ENCODE results near the gene EVPLL. TPM values are rescaled to one million over a fixed set of nuclear protein-coding genes. Genes with fewer than 3 reads are reported as not detected.
"Not testable (repeated sequence)": the region's sequence is repeated elsewhere in the genome, so short reads cannot be mapped to it uniquely, and the experiment has no call there.

Gene EVPLL
- total RNA-seq, 1 experiment from 2014 or later: 0.61 TPM

- DNase-seq; H2AFZ ChIP-seq (ENCODE audit: low read length); H3K27me3 ChIP-seq (ENCODE audit: insufficient read depth, low read length); H2BK5ac ChIP-seq (ENCODE audit: insufficient read length, low read length); H3K4me3 Mint-ChIP-seq; H2BK12ac ChIP-seq (ENCODE audit: insufficient read length, low read depth, low read length); H3K14ac ChIP-seq (ENCODE audit: insufficient read depth, low read length); H3K23ac ChIP-seq (ENCODE audit: insufficient read length, low read depth, low read length); H3K4me2 ChIP-seq (ENCODE audit: insufficient read depth, insufficient read length, low read length); H2BK15ac ChIP-seq (ENCODE audit: low read depth, low read length); H3K23me2 ChIP-seq (ENCODE audit: insufficient read length, low read depth, low read length, poor library complexity, severe bottlenecking); H4K91ac ChIP-seq (ENCODE audit: insufficient read length, low read depth, low read length); H3K9me3 Mint-ChIP-seq; H4K5ac ChIP-seq (ENCODE audit: insufficient read length, low read depth, low read length); H3K56ac ChIP-seq (ENCODE audit: insufficient read length, low read depth, low read length); H3K18ac ChIP-seq (ENCODE audit: insufficient read length, low read depth, low read length); H3K36me3 Mint-ChIP-seq (ENCODE audit: insufficient read depth in 1 of 3, low read depth in 3 of 3); H3K4ac ChIP-seq (ENCODE audit: low read depth, low read length); H4K20me1 ChIP-seq (ENCODE audit: control insufficient read depth, insufficient read depth, insufficient read length); H3K27ac ChIP-seq (ENCODE audit: insufficient read length, low read depth, low read length); H3K9me3 ChIP-seq (ENCODE audit: control insufficient read depth, low read depth, low read length); H2BK120ac ChIP-seq (ENCODE audit: low read depth, low read length, poor library complexity, severe bottlenecking); H4K8ac ChIP-seq (replicated peaks; ENCODE audit: insufficient read length, low read depth, low read length); H2BK20ac ChIP-seq (ENCODE audit: low read depth, low read length, poor library complexity, severe bottlenecking); H3K79me2 ChIP-seq (ENCODE audit: insufficient read depth, low read length); H3K9ac ChIP-seq (ENCODE audit: extremely low read depth, insufficient read length, low read length); H2AK5ac ChIP-seq (ENCODE audit: insufficient read length, low read length); H3T11ph ChIP-seq (ENCODE audit: low read length); H3K4me1 ChIP-seq (ENCODE audit: insufficient read depth, low read length); H3K79me1 ChIP-seq (ENCODE audit: insufficient read depth, low read depth, low read length, poor library complexity, severe bottlenecking): not testable (repeated sequence)
- Mint-ChIP-seq H3K4me1 (peaks cover 4 to 11% of the 10 kb centered on the region in 2 experiments; a peak in 3 of 4 replicates), H3K27me3 (ENCODE audit: low read depth) (peaks cover 13% of the 10 kb centered on the region), H3K27ac (peak overlapping the region in 1 of 3 experiments; percentile 18; a peak in 1 of 7 replicates)
- WGBS (ENCODE audit: extremely low coverage, insufficient read length, low lambda C conversion rate): no CpG with 5 or more reads among the region's 7 CpGs
Measured at GRCh38 chr17:18384271-18384670, 6.7 kb downstream of the EVPLL start.

- H3K27me3 ChIP-seq (ENCODE audit: insufficient read depth, low read length); H3K4me1 ChIP-seq (ENCODE audit: insufficient read depth, low read length); H3K79me2 ChIP-seq (ENCODE audit: insufficient read depth, low read length); H3K4me1 Mint-ChIP-seq; H2BK15ac ChIP-seq (ENCODE audit: low read depth, low read length); H3T11ph ChIP-seq (ENCODE audit: low read length); H2BK20ac ChIP-seq (ENCODE audit: low read depth, low read length, poor library complexity, severe bottlenecking); H3K9ac ChIP-seq (ENCODE audit: extremely low read depth, insufficient read length, low read length); H3K56ac ChIP-seq (ENCODE audit: insufficient read length, low read depth, low read length); H3K18ac ChIP-seq (ENCODE audit: insufficient read length, low read depth, low read length); H3K23me2 ChIP-seq (ENCODE audit: insufficient read length, low read depth, low read length, poor library complexity, severe bottlenecking); H4K8ac ChIP-seq (replicated peaks; ENCODE audit: insufficient read length, low read depth, low read length); H3K27ac Mint-ChIP-seq; H3K14ac ChIP-seq (ENCODE audit: insufficient read depth, low read length); H3K36me3 Mint-ChIP-seq (ENCODE audit: insufficient read depth in 1 of 3, low read depth in 3 of 3); H2BK12ac ChIP-seq (ENCODE audit: insufficient read length, low read depth, low read length); H4K91ac ChIP-seq (ENCODE audit: insufficient read length, low read depth, low read length); H3K9me3 ChIP-seq (ENCODE audit: control insufficient read depth, low read depth, low read length); H2AFZ ChIP-seq (ENCODE audit: low read length); H2BK120ac ChIP-seq (ENCODE audit: low read depth, low read length, poor library complexity, severe bottlenecking); DNase-seq; H3K27me3 Mint-ChIP-seq (ENCODE audit: low read depth); H3K4me3 Mint-ChIP-seq; H3K4ac ChIP-seq (ENCODE audit: low read depth, low read length); H3K23ac ChIP-seq (ENCODE audit: insufficient read length, low read depth, low read length); H2AK5ac ChIP-seq (ENCODE audit: insufficient read length, low read length); H3K9me3 Mint-ChIP-seq; H2BK5ac ChIP-seq (ENCODE audit: insufficient read length, low read length); H3K79me1 ChIP-seq (ENCODE audit: insufficient read depth, low read depth, low read length, poor library complexity, severe bottlenecking); H3K4me2 ChIP-seq (ENCODE audit: insufficient read depth, insufficient read length, low read length); H3K27ac ChIP-seq (ENCODE audit: insufficient read length, low read depth, low read length); H4K20me1 ChIP-seq (ENCODE audit: control insufficient read depth, insufficient read depth, insufficient read length); H4K5ac ChIP-seq (ENCODE audit: insufficient read length, low read depth, low read length): not testable (repeated sequence)
- WGBS (ENCODE audit: extremely low coverage, insufficient read length, low lambda C conversion rate): no CpG with 5 or more reads among the region's 5 CpGs
Measured at GRCh38 chr17:18387583-18387982, 10.0 kb downstream of the EVPLL start.

Data from H9 (cell line).